ENCODE measurements around the gene SPATA32.
A peak's percentile ranks its signal among the peaks of the same experiment; 100 is the strongest.

Gene SPATA32

DNA sequence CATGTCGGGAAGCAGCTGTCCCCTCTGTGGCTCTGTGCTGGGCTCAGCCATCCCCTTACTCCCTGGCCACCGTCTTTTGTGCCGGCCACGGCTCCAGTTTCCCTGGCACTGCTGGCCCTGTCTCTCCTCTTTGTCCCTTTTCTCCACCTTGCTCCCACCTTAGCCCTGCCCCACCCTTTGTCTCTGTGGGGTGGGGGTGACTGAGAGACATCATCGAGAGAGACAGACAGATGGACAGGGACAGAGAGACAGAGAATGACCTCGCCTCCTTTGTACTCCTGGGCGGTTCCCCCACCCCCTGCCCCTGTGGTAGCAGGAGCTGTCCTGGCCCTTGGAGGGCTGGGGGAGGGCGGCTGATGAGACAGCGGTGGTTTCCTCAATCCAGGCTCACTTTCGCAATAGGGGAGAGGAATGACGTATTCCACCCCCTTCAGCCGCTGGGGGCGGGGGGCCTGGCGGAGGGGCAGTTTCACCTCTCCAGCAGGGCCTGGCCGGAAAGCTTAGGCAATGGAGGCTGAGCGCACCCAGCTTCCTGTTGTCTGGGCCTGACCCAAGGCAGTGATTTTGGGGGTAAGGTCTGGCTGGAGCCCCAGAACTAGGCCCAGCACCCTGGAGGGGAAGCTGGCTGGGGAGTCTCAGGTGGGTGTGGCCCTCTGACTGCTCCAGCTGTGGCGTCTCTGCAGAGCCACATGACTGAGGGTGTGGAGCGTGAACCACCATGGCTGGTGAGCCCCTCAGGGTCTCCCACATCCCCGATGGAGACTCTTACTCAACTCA, 32.9 kb downstream of the SPATA32 start:
- DNase-seq (ENCODE audit: low spot score): no peak

DNA sequence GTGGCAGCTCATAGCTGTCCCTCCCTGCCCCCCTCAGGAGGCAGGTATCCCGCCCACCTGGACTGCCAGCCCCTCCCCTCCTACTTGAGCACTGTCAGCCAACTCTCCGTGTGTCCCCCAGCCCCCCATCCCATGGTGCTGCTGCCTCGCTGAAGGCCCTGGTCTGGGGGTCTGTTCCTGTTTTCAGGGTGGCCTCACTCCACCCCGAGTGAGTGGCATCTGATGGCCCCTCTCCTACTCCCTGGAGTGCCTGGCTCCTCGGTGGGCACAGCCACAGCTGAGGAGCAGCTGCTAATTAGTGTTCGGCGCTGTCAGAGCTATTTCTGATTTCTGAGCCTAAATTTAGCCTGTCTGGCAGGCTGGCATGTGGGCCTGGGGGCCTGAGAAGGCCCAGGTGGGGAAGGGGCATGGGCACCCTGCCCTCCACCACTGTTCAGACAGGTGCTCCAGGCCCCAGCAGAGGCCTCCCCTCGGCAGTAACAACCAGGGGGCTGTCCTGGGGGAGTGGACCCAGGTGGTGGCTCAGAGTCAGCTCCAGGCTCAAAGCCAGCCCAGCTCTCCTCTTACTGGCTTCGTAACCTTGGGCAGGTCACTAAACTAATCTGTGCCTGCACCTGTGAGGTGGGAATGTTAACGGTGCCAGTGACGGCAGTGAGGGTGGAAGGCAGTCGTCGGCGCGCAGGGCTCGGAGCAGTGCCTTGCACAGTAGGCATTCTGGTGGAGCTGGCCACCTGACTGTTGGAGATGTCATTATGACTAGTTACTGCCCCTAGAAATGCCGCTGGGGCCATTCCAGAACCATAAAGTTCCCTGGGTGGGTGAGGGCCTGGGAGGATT, 33.8 kb downstream of the SPATA32 start:
- DNase-seq (ENCODE audit: low spot score): no peak

- no peak for DNase-seq (ENCODE audit: low spot score)
Observed at GRCh38 chr17:45227101-45227925, 34.6 kb downstream of the SPATA32 start.

GRCh38 chr17:45226576-45226975, 35.3 kb downstream of the SPATA32 start:
- no peak for DNase-seq (ENCODE audit: low spot score)

- no peak for DNase-seq (ENCODE audit: low spot score)
Observed at GRCh38 chr17:45225964-45226530, 35.8 kb downstream of the SPATA32 start.

GRCh38 chr17:45225051-45225700, 36.7 kb downstream of the SPATA32 start:
- DNase-seq (ENCODE audit: low spot score): no peak

DNA sequence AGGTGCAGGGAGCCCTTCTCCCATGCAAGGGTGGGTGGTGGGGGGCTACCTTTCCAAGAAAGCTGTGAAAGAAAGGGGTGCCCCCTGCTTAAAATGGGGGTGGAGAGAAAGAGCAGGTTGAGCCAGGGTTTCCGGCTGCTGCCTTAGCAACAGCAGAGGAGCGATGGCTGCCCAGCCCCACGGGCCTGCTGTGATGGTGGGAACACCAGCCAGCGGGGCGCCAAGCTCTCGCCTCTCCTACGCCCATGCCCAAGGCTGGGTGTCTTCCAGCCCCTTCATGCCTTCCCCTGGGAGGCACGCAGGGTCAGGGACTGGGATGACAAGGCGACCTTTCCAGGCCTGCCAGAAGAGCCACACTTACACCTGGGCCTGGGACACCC, 37.2 kb downstream of the SPATA32 start:
- no peak for DNase-seq (ENCODE audit: low spot score)

GRCh38 chr17:45223539-45224528, 38.1 kb downstream of the SPATA32 start:
- DNase-seq (ENCODE audit: low spot score): no peak

- no peak for DNase-seq (ENCODE audit: low spot score)
Observed at GRCh38 chr17:45222996-45223538, 38.8 kb downstream of the SPATA32 start.

DNA sequence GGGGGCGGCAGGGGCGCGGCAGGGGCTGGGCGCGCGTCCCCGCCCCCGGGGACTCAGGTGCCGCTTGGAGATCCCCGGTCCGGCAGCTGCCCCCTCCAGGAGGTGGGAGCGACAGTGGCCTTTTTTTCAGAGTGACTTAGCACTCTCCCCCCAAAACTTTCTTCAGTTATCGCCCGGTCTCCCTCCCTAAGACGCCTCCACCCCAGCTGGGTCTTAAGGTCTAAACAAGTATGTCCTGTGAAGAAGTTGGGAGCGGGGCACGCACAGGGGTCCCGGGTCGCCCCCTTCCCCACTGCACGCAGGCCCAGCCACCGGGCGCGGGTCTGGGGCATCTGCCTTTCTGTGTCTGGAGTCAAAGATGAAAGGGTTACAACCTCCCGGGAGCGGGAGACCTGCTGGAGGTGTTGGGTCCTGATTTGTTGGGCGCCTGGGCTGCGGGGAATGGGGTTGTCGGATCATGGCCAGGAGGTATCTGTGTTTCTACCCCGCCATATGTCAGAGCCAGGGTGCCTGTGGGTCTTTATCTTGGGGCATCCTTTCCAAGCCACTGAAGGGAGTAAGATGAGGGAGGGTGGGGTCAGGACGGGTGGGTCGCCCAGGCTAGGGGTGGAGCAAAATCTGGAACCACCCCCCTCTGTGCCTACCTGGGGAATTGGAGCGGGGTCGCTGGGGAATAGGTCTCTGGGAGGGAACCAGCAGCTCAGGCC, 39.5 kb downstream of the SPATA32 start:
- no peak for DNase-seq (ENCODE audit: low spot score)

DNA sequence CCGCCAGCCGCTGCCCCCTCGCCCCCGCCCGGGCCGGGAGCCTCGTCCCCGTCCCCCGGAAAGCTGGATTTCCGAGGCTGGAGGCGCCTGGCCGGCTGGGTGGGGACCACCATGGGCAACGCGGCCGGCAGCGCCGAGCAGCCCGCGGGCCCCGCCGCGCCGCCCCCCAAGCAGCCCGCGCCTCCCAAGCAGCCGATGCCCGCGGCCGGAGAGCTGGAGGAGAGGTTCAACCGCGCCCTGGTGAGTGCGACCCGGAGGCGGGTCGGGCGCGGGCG, 39.9 kb downstream of the SPATA32 start:
- DNase-seq (ENCODE audit: low spot score): no peak

GRCh38 chr17:45221081-45222013, 40.5 kb downstream of the SPATA32 start, which contains the start of gene FMNL1:
Gene FMNL1, plus strand, starts transcription at chr17:45221885. Its CDS starts 240 bp downstream, at chr17:45222125.
- no peak for DNase-seq (ENCODE audit: low spot score)

- DNase-seq (ENCODE audit: low spot score): no peak
Observed at GRCh38 chr17:45220079-45220478, 41.8 kb downstream of the SPATA32 start.

DNA sequence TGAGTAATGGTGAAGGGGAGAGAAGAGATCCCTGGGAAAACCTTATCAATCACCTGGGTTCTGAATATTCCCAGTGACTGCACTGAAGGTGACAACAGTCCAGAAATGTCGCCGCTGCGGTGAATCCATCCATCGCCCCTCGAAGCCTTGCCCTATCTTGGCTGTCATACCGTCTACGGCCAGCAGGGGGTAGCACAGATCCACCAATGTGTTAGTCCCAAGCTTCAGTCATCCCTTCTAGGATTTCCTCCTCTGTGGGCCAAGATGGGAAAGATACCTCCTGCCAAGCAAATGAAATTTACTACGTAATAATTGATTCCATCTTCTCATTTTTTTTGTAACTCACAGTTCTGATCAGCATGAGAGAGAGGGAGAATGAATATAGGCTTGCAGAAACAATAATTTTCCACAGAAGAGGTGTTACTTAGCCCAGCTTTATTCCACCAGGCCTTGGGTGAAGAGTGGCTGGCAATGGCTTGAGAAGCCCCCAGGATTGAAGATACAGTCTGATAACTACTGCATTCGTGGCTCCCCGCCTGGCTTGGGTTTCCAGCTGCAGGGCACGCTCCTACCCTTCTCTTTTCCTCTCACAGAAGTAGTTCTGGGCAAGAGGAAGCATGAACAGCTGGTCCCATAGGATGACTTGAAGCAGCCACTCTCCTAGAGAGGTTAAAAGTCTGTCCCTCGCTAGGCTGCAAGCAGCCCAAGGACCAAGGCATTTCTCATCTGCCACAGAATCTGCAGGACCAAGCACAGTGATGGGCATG, 42.8 kb downstream of the SPATA32 start:
- peak; percentile 71 for DNase-seq (ENCODE audit: low spot score)

All from COLO829 (cell line).